ENCODE measurements around the gene UPF2.

The UPF2 gene

DNA sequence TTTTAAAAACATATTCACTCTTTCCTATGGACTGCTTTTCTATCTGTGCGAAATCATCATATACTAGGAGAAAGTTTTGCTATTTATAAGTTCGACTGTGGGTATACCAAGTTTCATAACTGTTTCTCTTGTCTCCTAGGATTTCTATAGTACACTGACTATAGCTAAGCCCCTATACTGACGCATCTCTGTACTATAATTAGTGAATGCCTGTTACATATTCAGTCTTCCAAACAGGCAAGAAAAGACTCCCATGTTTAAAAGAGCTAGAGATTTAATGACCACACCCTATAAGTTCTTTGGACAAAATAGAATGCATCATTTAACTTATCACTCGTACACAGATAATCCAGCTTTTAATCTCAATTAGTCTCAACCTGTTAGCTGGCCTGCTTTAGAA lies 80.8 kb downstream of the UPF2 start:
- DNase-seq = no peak

- no peak for DNase-seq
Measured at GRCh38 chr10:11959966-11960365, 82.6 kb downstream of the UPF2 start.

DNA sequence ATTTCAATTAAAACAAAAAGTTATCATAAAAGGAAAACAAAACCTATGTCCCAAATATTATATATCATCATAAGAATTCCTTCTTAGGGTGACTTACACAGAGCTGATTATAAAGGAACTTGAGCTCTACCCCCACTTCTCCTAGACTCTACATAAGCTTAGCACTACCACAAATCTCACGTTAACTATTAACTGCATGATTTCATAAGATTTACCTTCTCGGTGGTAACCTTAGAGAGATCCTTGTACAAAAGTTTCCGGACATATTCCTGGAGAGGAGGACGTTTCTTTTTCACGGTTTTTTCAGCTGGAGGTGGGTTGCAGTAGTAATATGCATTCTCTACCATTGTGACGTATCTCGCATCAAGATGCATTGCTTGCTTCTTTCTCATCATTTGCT lies 83.7 kb downstream of the UPF2 start:
- no peak for DNase-seq

DNA sequence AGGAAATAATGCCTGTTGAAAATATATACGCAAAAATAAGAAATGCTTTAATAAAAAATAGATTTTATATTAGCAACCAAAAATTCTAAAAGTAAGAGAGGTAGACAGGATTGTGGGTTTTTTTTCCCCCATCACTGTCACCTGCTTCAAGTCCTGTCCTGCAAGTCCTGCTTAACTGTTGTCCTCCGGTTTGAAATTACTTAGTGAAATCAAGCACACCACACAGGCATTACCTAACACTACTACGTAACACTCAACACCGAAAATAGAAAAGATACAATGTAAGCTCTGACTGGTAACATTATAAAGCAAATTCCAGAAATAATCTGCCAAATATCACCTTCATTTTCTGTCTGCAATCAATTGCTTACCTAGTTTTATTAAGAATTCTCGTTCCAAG lies 90.9 kb downstream of the UPF2 start:
- no peak for DNase-seq

DNA sequence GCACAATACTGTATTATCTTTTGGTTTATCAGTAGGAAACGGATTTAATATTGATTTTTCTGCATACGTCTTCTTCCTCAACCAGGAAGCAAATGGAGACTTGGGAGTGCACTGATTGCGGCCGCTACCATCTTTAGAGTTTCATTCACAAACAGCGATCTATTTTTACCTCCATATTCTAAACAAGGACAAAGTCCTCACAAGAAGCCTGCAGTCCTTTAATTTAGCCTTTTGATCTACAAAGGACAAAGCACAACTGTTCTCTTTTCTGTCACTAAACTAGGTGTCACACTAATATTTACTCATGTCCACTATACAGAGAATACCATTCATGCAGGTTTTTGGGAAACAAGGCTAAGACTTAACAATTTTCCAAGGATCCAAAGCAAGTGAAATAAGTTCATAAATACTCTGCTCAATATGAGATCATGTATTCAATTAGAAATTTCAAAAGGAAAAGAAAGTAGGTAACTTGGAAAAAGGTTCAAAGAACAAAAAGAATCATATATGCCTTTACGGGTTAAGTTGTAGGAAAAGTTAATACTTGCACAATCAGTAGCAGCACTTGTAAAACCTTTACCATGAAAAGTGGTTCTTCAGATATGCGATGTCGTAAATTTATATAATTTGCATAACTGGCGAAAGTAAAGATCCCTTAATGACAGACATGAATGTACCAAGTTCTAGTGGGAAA lies 92.1 kb downstream of the UPF2 start:
- no peak for DNase-seq

- no peak for DNase-seq
Measured at GRCh38 chr10:11949152-11949551, 93.5 kb downstream of the UPF2 start.

DNA sequence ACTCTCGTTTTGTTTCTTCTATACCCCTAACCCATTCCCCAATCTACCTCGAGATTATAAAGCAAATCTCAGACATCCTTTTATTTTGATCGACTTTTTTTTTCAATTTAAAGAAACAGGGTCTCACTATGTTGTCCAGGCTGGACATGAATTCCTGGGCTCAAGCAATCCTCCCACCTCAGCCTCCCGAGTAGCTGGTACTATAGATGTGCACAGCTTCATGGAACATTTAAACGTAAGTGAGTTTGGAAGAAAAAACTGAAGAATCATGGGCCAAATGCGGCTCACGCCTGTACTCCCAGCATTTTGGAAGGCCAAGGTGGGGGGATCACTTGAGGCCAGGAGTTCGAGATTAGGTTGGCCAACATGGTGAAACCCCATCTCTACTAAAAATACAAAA lies 96.0 kb downstream of the UPF2 start:
- DNase-seq = no peak

DNA sequence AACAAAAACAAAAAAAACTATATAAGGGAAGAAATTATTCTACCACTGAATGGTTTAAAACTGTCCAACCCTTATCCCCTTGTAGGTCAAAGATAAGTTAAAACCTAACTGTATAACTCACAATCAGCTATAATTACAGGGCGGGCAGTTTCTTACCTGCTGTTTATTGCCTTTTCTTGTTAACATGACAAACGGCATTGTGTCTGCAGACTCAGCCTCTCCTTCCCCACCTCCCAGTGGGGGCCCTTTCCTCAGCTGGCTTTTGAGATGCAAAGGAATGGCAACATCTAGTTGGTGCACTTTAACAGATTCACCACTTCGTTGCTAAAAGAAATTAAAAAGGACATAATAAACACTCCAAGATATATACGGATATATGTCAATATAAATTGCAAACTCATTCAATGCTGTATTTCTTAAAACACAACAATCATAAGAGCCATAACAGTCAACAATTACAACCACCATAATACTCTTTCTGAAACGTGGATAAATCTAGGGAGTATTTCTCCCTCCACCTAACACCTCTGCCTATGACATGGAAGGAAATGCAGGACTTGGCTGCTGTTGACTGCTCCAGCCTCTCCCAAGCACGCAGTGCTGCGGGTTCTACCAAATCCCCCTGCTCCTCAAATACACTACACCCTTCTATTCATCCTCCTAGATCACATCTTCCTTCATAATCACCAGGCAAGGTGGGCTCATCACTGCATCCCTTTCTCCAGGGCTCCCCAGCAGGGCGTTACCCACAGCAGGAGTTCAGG lies 106.0 kb downstream of the UPF2 start:
- DNase-seq = no peak

- no peak for DNase-seq
Measured at GRCh38 chr10:11934262-11934661, 108.3 kb downstream of the UPF2 start.

DNA sequence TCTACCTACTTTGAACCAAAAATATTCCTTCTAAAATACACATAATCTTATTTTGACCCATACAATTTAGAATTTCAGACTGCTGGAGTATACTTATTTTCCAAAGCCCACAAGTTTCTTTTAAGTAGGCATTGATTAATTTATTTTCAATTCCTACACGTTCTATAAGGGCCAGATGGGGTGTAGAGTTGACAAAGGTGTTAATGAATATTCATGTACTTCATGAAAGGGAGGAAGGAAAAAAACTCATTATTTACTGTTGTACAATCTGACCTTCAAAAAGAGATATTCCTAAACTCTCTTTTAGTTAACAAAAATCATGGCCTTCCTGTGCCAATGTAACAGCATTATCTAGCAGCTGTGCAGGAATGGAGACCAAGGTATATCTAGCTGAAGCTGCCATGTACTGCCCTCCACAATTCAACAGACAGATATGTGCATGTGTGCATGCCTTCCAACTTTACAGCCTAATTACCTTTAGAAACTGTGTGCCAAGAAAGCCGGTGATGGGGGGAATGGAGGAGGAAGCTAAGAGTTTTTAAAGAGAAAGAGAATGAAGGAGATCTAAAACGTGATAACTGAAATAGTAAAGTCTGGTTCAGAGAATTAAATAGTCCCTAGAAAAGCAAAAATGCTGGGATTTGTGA lies 108.9 kb downstream of the UPF2 start:
- DNase-seq = no peak

DNA sequence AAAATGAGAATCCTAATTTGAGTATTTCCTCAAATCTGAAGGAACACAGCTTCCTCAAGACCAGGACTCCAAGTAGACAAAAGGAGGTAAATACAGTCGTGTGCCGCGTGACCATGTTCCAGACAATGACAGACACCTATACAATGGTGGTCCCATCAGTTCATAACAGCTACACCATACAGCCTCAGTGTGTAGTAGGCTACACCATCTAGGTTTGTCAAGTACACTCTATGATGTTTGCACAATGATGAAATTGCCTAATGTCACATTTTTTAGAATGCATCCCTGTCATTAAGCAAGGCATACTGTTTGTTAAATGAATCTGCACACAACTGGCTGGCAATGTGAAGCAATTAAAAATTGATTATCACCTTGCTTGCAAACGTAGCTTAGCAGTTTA lies 111.6 kb downstream of the UPF2 start:
- DNase-seq = no peak

DNA sequence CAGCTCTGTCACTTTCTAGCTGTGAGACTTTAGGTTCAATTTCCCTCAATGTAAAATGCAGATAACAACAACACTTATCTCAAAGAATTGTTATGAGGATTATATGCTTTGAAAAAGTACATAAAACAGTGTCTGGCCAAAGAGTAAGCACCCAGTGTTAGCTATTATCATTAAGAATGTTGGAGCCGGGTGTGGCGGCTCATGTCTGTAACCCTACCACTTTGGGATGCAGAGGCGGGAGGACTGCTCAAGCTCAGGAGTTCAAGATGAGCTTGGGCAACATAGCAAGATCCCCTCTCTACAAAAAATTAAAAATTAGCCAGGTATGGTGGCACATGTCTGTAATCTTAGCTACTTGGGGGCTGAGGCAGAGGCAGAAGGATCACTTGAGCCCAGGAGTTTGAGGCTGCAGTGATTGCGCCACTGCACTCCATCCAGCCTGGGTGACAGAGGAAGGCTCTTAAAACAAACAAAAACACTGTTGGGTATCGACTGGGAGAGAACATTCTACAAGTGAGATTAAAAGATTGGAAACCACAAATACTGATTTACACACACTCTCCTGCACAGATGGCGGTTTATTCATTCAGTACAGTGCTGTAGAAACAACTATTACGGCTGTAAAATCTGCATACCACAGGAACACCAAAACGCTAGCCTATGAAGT lies 112.2 kb downstream of the UPF2 start:
- DNase-seq = no peak

- DNase-seq = no peak
Measured at GRCh38 chr10:11927746-11928145, 114.9 kb downstream of the UPF2 start.

DNA sequence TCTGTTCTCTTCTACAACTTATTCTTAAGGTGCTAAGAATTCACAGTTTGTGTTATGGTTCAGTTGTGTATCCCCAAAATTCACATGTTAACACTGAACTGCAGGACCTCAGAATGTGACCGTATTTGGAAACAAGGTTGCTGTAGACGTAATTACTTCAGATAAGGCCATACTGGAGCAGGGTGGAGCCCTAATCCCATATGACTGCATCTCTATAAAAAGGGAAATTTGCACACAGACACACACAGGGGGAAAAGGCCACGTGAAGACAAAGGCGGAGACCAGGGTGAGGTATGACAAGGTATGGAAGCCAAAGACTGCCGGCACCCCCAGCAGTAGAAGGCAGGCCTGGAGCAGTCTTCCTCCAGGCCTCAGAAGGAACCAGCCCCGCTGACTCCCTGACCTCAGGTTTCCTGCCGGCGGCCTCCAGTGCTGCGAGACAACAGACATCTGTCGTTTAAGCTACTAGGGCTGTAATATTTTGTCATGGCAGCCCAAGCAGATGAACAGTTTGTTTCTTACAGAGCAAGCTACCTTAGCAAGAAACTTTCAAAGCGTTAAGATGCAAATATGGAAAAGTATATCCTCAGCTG lies 120.7 kb downstream of the UPF2 start:
- DNase-seq = no peak

GRCh38 chr10:11919271-11919670 lies 123.3 kb downstream of the UPF2 start:
- DNase-seq = no peak

GRCh38 chr10:11918384-11918783 lies 124.2 kb downstream of the UPF2 start:
- DNase-seq = no peak

DNA sequence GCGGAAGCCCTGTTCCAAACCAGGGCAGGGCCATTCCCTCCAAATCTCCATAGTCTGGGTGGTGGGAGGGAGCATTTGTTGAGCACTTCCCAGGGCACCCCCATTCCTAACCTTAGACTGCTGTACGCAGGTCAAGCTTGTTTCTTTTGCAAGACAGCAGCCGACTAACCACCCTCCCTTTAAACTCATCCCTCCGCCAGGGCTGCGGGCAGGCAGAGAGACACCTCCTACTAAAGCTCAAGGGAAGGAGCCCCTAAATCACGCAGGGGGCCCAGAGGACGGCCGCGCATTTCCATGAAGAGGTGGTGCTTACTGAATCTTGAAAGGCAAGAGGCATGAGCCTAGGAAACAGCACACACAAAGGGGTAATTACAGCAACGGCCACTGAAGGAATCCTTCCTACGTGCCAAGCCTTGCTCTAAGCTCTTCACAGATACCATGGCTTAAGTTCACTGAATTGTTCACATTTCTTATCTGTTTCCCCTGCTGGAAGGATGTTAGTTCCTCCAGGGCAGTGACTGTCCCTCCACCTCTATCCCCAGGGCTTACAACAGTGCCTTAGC lies 129.4 kb downstream of the UPF2 start:
- no peak for DNase-seq

DNA sequence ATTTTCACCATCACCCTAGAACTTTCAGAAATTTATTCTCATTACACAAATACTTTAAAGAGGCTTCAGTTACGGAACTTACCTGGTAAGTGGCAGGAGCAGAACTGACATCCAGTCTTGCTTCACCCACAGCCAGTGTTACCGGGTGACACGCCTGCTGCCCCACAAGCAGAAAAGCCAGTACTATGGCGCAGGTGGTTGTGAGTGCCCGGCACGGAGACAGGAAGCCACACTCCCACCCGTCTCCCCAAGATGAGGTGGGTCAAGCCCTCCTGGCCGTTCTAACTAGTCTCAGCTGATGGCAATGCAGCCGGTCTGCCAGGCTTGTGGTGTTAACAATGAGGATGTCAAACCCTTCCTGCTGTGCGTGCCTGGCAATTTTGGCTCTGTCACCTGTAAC lies 132.5 kb downstream of the UPF2 start:
- no peak for DNase-seq

GRCh38 chr10:11909618-11910017 lies 133.0 kb downstream of the UPF2 start:
- DNase-seq = no peak

DNA sequence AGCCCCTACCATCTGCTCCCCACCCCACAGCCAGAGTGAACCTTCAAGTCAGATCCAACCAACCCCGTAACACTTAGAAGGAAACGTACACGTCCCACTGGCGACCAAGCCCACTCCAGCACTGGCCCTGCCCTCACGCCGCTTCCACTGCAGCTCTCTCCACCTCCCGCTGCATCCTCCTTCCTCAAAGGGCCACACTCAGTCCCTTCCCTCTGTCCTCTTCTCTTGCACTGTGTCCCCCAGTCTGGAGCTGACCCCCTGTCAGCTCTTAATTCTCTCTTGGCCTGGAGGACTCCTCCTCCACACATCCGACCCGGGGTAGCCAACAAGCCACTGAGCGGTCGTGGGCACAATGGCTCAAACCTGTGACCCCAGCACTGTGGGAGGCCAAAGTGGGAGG lies 133.6 kb downstream of the UPF2 start:
- DNase-seq = no peak

GRCh38 chr10:11908536-11908935 lies 134.1 kb downstream of the UPF2 start:
- no peak for DNase-seq

GRCh38 chr10:11907914-11908313 lies 134.7 kb downstream of the UPF2 start:
- DNase-seq = no peak

DNA sequence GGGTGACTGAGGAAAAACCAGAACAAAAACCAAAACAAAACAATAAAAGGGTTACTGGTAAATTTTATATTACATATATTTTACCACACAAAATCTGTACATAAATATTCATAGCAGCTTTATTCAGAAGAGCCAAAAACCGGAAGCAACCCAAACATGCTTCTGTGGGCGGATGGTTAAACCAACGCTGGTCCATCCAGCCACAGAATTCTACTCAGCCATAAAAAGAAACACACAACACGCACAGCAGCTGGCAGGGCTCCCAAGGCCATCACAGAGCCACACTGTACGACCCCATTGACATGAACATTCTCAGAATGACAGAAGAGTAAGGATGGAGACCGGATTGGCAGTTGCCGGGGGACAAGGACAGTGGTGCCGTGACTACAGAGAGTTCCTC lies 135.9 kb downstream of the UPF2 start:
- no peak for DNase-seq

Measured in stimulated activated CD4-positive, alpha-beta T cell treated with anti-CD3 and anti-CD28 coated beads, Interleukin-2, amount 100 ng/mL, for 48 hours (primary cell).